ENCODE measurements around the gene DKK3. TPM values are rescaled to one million over a fixed set of nuclear protein-coding genes. Genes with fewer than 3 reads are reported as not detected.

The DKK3 gene
- 657 TPM for total RNA-seq
- long read RNA-seq, transcript DKK3-201 (8 exons, 2,636 nt), result major isoform, 1,178 of 2,561 reads
- long read RNA-seq, transcript DKK3-202 (8 exons, 2,650 nt), result minor isoform, 77 of 2,561 reads
- long read RNA-seq, partial matches to known transcripts, result 999 of 2,561 reads
- long read RNA-seq, other reads (novel, unspliced or antisense), result 306 of 2,561 reads

- peak; percentile 63 for ATAC-seq
- intact Hi-C loops (cut with micrococcal nuclease), result no loop called here
- DNase-seq, result peak; percentile 64
Measured at GRCh38 chr11:12007769-12008737, at the start of gene DKK3. Gene DKK3 (minus strand): TSS chr11:12008626. CDS start chr11:12008582, 44 bp downstream.

GRCh38 chr11:12057299-12057980 lies 49.0 kb upstream of the DKK3 start:
- DNase-seq (no peak), ATAC-seq (no peak)
- intact Hi-C loops (cut with micrococcal nuclease), result no loop called here

- DNase-seq, result no peak
- intact Hi-C loops (cut with micrococcal nuclease), result no loop called here
- ATAC-seq, result no peak
Measured at GRCh38 chr11:12056119-12056518, 47.7 kb upstream of the DKK3 start.

DNA sequence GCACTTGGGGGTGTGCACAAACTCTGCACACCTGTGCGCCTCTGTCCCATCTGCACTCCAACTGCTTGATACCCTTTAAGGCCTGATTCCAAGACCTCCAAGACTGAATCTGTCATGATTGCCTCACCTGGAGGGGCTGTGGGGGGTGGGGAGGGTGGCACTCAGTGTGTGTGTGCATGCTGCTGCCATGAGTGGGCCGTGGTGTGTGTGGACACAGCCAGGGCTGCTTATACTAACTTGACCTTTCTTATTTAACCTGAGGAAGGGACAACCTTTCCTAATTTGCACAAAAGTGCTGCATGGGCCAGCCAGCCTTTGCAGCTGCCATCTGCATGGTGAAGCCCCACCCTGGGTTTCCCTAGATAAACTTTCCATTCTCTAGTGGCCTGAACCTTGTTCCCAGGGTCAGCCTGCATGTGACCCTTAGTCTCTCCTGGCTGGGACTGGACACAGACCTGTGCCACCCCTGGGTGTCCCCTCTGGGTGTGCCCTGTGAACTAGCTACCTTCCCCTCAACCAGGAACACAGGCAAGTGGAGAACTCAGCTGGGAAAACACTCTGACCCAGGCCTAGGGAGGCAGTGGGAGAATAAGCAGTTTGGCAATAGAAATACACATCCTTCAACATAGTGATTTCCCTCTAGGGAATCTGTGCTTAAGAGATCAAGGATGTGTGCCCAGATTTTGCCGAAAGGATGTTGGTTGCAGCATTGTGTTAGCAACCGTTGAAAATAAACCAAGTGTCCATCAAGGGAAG lies 45.4 kb upstream of the DKK3 start:
- peak; percentile 56 for ATAC-seq
- intact Hi-C loops (cut with micrococcal nuclease), result no loop called here
- DNase-seq, result no peak

- ATAC-seq, result no peak
- no peak for DNase-seq
- intact Hi-C loops (cut with micrococcal nuclease), result no loop called here
Measured at GRCh38 chr11:12052676-12053605, 44.5 kb upstream of the DKK3 start.

GRCh38 chr11:12051287-12051662 lies 42.8 kb upstream of the DKK3 start:
- DNase-seq (no peak), ATAC-seq (no peak)
- intact Hi-C loops (cut with micrococcal nuclease), result no loop called here

DNA sequence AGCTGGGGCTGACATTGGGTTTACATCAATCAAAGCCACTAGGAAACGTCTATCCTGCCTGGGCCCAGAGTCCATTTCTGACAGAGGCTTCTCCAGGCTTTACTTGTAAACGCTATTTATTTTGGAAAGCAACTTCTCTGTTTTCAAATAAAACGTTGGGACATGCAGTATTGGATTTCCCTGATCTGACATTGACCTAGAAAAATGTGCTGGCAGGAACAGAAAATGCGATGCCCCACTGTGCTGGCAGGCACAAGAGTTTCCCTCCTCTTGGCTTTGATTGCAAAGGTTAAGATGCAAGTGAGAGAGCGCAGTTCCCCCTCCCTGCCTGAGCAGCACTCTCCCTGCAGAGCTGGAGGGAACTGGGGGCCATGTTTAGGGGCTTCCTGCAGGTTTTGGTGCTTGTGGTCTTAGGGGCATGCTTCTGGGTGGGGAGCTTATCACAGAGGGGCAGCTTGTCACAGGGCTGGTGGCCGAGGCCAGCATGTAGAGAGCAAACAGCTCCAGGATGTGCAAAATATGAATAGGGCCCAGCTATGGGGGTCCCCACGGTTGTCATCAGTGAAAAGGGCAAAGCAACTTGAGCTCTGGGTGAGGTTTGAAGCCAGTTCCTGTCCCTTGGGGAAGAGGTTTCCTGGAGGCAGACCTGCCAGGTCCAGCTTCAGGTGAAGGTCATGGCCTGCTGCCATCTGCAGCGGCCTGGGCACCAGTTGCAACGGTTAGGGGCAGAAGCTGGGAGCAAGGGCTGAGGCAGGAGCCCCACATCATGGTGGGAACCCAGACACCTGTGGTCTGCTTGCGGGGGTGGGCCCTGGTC lies 42.3 kb upstream of the DKK3 start:
- DNase-seq (peak; percentile 33), ATAC-seq (no peak)
- intact Hi-C loops (cut with micrococcal nuclease), result no loop called here

DNA sequence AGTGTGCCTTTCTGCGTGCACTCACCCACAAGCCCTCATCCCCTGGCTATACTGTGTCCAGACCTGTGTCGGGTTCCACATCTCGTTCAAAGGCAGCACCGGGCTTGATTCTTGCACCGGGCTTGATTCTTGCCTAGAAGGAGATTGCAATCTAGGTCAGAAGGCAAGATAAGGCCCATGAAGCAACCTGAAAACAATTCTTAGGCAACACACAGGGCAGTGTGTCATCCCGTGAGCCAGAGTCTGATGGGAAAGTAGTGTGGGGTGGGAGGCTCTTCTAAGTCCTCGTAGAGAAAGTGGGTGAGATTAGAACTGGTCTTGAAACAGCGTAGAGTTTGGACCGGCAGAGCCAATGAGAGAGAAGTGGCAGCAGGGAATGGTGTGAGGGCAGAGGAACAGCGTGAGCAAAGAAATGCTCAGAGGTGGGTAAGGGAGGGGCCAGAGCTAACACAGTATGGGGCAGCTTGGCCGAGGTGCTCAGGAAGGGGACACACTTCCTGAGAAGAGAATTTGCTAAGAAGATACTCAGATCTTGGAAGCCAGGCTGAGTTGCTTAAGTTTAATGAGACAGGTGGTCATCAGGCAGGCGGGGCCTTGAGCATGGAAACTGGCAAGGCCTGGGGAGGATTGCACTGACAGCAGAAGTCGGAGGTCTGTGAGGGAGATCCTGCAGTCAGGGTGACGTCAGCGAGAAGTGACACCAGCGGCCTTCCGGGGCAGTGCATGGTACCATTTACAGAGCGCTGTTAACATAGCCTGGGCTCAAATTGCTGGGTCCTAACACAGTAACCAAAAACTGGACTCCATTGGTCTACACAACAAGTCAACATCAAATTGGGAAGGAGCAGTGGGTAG lies 40.7 kb upstream of the DKK3 start:
- ATAC-seq (no peak), DNase-seq (no peak)
- intact Hi-C loops (cut with micrococcal nuclease), result no loop called here

GRCh38 chr11:12046636-12047236 lies 38.3 kb upstream of the DKK3 start:
- DNase-seq, result no peak
- ATAC-seq, result no peak
- intact Hi-C loops (cut with micrococcal nuclease), result loop anchor here (1.0 kb wide), 1 partner anchor 235 kb away; no protein-coding TSS in a partner anchor

- intact Hi-C loops (cut with micrococcal nuclease), result loop anchor here (2.0 kb wide), 1 partner anchor 247 kb away; no protein-coding TSS in a partner anchor
- ATAC-seq, result no peak
- no peak for DNase-seq
Measured at GRCh38 chr11:12045914-12046635, 37.6 kb upstream of the DKK3 start.

DNA sequence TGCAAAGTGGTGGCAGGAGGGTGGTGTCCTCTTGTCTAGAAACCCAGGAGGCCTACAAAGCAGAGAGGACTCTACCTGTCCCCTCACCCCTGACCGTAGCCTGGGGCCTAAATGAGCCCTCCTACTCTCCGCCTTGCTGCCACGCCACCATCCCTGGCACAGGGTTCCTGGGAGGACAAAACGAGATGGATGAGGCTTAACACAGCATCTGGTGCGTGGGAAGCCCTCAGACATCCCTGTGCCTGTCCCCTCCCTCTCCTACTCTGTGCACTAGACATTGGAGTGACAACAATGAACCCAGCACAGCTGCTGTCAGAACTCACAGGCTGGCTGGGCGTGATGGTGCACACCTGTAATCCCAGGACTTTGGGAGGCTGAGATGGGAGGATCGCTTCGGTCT lies 36.4 kb upstream of the DKK3 start:
- intact Hi-C loops (cut with micrococcal nuclease), result loop anchor here (2.0 to 5.0 kb wide), 2 partner anchors 112 to 246 kb away; no protein-coding TSS in a partner anchor
- no peak for ATAC-seq
- DNase-seq, result no peak

DNA sequence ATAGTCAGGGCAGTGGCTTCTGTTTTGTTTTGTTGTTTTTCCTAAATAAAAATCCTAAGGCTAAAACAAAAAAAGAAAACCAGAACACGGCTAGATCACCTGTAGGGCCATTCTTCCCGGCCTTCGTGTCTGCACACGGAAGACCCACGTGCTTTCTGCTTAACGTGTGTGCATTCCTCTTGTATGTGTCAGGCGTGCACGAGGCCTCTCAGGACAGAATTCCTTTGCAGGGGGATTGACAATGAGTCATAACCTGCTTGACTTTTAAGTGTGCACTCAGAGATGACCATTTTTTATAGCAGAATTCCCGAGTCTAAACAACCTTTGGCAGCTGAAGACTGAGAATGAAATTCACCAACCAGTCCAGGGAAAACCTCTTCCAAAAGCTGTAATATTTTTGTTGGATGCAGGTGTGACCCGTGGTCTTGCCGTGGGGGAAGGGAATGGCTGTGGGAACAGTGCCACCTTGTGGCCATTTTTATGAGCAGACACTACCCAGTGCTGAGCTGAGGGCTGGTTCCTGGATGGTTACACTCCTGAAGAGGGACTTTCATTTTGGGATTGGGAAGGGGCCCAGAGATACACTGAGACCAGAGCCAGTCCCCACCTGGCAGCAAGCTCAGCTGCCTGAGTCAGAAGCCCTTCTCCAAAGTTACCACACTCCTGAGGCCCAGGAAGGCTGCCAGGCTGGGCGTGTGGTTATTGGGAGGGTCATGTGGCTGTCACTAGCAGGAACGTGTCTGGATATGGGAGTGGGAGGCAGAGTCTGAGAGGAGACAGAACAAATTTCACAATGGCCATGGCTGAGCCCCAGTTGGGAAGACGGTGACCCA lies 35.7 kb upstream of the DKK3 start:
- ATAC-seq, result peak; percentile 86
- peak; percentile 86 for DNase-seq
- intact Hi-C loops (cut with micrococcal nuclease), result loop anchor here (2.0 to 5.0 kb wide), 2 partner anchors 112 to 245 kb away; no protein-coding TSS in a partner anchor

GRCh38 chr11:12043221-12043620 lies 34.8 kb upstream of the DKK3 start:
- intact Hi-C loops (cut with micrococcal nuclease), result loop anchor here (5.0 kb wide), 1 partner anchor 111 kb away; no protein-coding TSS in a partner anchor
- DNase-seq (no peak), ATAC-seq (no peak)

- DNase-seq (no peak), ATAC-seq (no peak)
- intact Hi-C loops (cut with micrococcal nuclease), result loop anchor here (5.0 kb wide), 1 partner anchor 110 kb away; no protein-coding TSS in a partner anchor
Measured at GRCh38 chr11:12042215-12042676, 33.8 kb upstream of the DKK3 start.

Measured in left ventricle myocardium superior (tissue), 1 donor.